H4 (cell line): ENCODE measurements around the gene MAST4. TPM values are rescaled to one million over a fixed set of nuclear protein-coding genes. Genes with fewer than 3 reads are reported as not detected.

ENCODE experiments used
- DNase-seq: peaks from one replicate; pipeline ENCODE4 v3.0.0-alpha.2; 2015; ENCODE audit warnings: low spot score
- total RNA-seq: library from RNA; depleted of rRNA; stranded (reverse); fragments of >200 nt; shearing (Covaris generic); gene quantifications from 2 replicates; pipeline ENCODE4 v1.2.3, GENCODE V29; 2014

MAST4 gene
- total RNA-seq, 1 experiment from 2014 or later: 0.75 TPM

GRCh38 chr5:67187006-67187715, 591.0 kb downstream of the MAST4 start:
- DNase-seq: no peak

- no peak for DNase-seq
These were observed 592.3 kb downstream of the MAST4 start for GRCh38 chr5:67188274-67189078.

GRCh38 chr5:67189079-67189354, 592.8 kb downstream of the MAST4 start:
- no peak for DNase-seq

- DNase-seq: no peak
These were observed 593.7 kb downstream of the MAST4 start for GRCh38 chr5:67189931-67190330.

- no peak for DNase-seq
These were observed 594.2 kb downstream of the MAST4 start for GRCh38 chr5:67190410-67190809.

GRCh38 chr5:67190861-67191260, 594.7 kb downstream of the MAST4 start:
- no peak for DNase-seq

- no peak for DNase-seq
These were observed 596.7 kb downstream of the MAST4 start for GRCh38 chr5:67192719-67193438.

- no peak for DNase-seq
These were observed 597.2 kb downstream of the MAST4 start for GRCh38 chr5:67193439-67193807.

- no peak for DNase-seq
These were observed 598.0 kb downstream of the MAST4 start for GRCh38 chr5:67194166-67194565.

GRCh38 chr5:67195406-67196275, 599.4 kb downstream of the MAST4 start:
- no peak for DNase-seq

GRCh38 chr5:67196537-67197059, 600.4 kb downstream of the MAST4 start, which contains the start of gene CD180:
Gene CD180, minus strand, starts transcription at chr5:67196799. Its CDS starts 158 bp downstream, at chr5:67196641.
- DNase-seq: no peak

GRCh38 chr5:67197536-67197935, 601.3 kb downstream of the MAST4 start:
- no peak for DNase-seq

GRCh38 chr5:67198917-67199316, 602.7 kb downstream of the MAST4 start:
- no peak for DNase-seq

GRCh38 chr5:67199859-67200258, 603.7 kb downstream of the MAST4 start:
- no peak for DNase-seq

GRCh38 chr5:67200809-67201562, 604.8 kb downstream of the MAST4 start:
- DNase-seq: no peak

GRCh38 chr5:67201897-67202549, 605.8 kb downstream of the MAST4 start:
- no peak for DNase-seq

- no peak for DNase-seq
These were observed 606.6 kb downstream of the MAST4 start for GRCh38 chr5:67202828-67203227.

- no peak for DNase-seq
These were observed 607.5 kb downstream of the MAST4 start for GRCh38 chr5:67203701-67204074.

GRCh38 chr5:67204821-67205220, 608.6 kb downstream of the MAST4 start:
- no peak for DNase-seq

- DNase-seq: no peak
These were observed 609.8 kb downstream of the MAST4 start for GRCh38 chr5:67205981-67206380.
